ENCODE results near the gene CYB5R2.

DNA sequence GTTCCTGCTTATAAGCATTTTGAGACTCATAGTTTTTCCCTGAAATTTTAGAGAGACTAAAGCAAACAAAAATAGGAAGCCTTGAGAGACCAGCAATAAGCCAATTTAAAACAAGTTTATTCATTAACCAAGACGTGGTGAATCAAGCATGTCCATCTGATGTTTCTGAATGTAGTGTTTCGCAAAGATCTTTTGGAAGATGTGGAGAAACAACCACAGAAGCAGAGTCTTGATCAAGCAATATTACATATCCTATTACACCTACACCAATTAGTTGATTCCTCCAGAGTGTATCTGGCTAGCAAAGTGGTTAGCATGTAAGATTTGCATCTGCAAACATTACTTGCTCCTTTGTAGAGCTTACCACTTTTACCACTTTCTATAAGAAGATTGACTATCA, 33.1 kb upstream of the CYB5R2 start, which contains the start of gene OVCH2:
- TF ChIP-seq, protein P1, sequence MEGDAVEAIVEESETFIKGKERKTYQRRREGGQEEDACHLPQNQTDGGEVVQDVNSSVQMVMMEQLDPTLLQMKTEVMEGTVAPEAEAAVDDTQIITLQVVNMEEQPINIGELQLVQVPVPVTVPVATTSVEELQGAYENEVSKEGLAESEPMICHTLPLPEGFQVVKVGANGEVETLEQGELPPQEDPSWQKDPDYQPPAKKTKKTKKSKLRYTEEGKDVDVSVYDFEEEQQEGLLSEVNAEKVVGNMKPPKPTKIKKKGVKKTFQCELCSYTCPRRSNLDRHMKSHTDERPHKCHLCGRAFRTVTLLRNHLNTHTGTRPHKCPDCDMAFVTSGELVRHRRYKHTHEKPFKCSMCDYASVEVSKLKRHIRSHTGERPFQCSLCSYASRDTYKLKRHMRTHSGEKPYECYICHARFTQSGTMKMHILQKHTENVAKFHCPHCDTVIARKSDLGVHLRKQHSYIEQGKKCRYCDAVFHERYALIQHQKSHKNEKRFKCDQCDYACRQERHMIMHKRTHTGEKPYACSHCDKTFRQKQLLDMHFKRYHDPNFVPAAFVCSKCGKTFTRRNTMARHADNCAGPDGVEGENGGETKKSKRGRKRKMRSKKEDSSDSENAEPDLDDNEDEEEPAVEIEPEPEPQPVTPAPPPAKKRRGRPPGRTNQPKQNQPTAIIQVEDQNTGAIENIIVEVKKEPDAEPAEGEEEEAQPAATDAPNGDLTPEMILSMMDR (IDR thresholded peaks at IDR 0.05 in 4 of 5, conservative IDR thresholded peaks at IDR 0.05 in 1 of 5) = no peak
- TF ChIP-seq POLR2A (IDR thresholded peaks at IDR 0.05) = no peak
